K562 (cell line): Measurements from ENCODE around the gene PRR7. TPM values are rescaled to one million over a fixed set of nuclear protein-coding genes. Genes with fewer than 3 reads are reported as not detected.

Experiments
- ATAC-seq: fragments of 200-7000 bp; cut with Tn5 transposase; 3 replicates; pipeline ENCODE4 v1.9.1; 2020; ENCODE audit warnings: moderate library complexity
- BruUV-seq: library from RNA; stranded (reverse); fragments of 400-500 nt; replicated peaks from 2 replicates; lab custom pipeline; 2021; lab: Mats Ljungman, UMichigan
- CTCF ChIA-PET: fragments of 300-600 bp; formaldehyde crosslinking; extraction: SDS; loops from one replicate; lab custom pipeline; 2021; ENCODE audit warnings: low intra/inter-chr PET ratio; lab: Yijun Ruan, JAX
- POLR2A ChIA-PET: fragments of 300-600, 350-650 bp; sonication (Branson Sonifier 250); formaldehyde crosslinking; extraction: SDS; loops from one replicate; lab custom pipeline; 2021; ENCODE audit warnings: antibody characterized with exemption, inconsistent platforms; lab: Yijun Ruan, JAX
- DNase-seq, 4 experiments: peaks; one replicate each; pipeline versions ENCODE4 v3.0.0 to v3.0.0-alpha.2; 2011 to 2018; ENCODE audit warnings: low spot score in 3 of 4, mixed read lengths in 3 of 4; ENCODE audit errors: extremely low read depth in 1 of 4
- FAIRE-seq: peaks from 2 replicates; lab custom pipeline; 2011; peaks lifted over from hg19 to GRCh38; lab: Jason Lieb, UNC
- H2AFZ ChIP-seq: 2 replicates; pipeline ENCODE4 v1.6.0; 2011; ENCODE audit warnings: low read depth, low read length, control low read depth, inconsistent platforms
- H3K27ac ChIP-seq: fragments of 200-600 bp; 3 replicates; pipeline ENCODE4 v1.8.0; 2011; ENCODE audit warnings: low read depth, mild to moderate bottlenecking, control low read depth, inconsistent platforms, low read length, moderate library complexity, mixed read lengths; ENCODE audit errors: extremely low read depth
- H3K27me3 ChIP-seq, 2 experiments: fragments of 300-600 bp in 1 of 2; 2 replicates in 1 of 2; 3 replicates in 1 of 2; pipeline versions ENCODE4 v1.6.0 to v1.8.0; 2011; ENCODE audit warnings: inconsistent platforms in 2 of 2, low read length in 2 of 2, mild to moderate bottlenecking in 1 of 2, mixed read lengths in 1 of 2, moderate library complexity in 1 of 2; ENCODE audit not compliant: control insufficient read depth in 2 of 2, insufficient read depth in 2 of 2
- H3K36me3 ChIP-seq: fragments of 300-600 bp; 3 replicates; pipeline ENCODE4 v1.8.0; 2011; ENCODE audit warnings: mild to moderate bottlenecking, low read length, inconsistent platforms; ENCODE audit not compliant: control insufficient read depth, insufficient read depth
- H3K4me1 ChIP-seq, 2 experiments: fragments of 200-600 bp in 1 of 2; replicated peaks in 1 of 2; 2 replicates in 1 of 2; 3 replicates in 1 of 2; pipeline versions ENCODE4 v1.5.1 to v1.8.0; 2011; ENCODE audit warnings: inconsistent platforms in 2 of 2, low read length in 2 of 2, mild to moderate bottlenecking in 1 of 2, mixed read lengths in 1 of 2, moderate library complexity in 1 of 2; ENCODE audit not compliant: control insufficient read depth in 2 of 2, insufficient read depth in 2 of 2
- H3K4me2 ChIP-seq: 2 replicates; pipeline ENCODE4 v1.6.1; 2011; ENCODE audit warnings: low read length, control low read depth, inconsistent platforms, mixed read lengths; ENCODE audit not compliant: insufficient read depth
- H3K4me3 ChIP-seq: fragments of 200-600 bp; sonication (generic), shearing (Covaris generic); 2 replicates; pipeline ENCODE4 v1.5.1; 2016; ENCODE audit warnings: control low read depth, inconsistent platforms
- H3K79me2 ChIP-seq: fragments of 200-600 bp; 3 replicates; pipeline ENCODE4 v1.8.0; 2011; ENCODE audit warnings: low read length, inconsistent platforms; ENCODE audit not compliant: control insufficient read depth, insufficient read depth
- H3K9ac ChIP-seq, 2 experiments: 2 replicates each; pipeline versions ENCODE4 v1.6.0 to v1.6.1; 2011; ENCODE audit warnings: low read depth in 2 of 2, low read length in 2 of 2, control low read depth in 1 of 2, inconsistent platforms in 1 of 2, mild to moderate bottlenecking in 1 of 2, mixed read lengths in 1 of 2; ENCODE audit not compliant: insufficient read depth in 1 of 2
- H3K9me1 ChIP-seq: one replicate; pipeline ENCODE4 v1.6.0; 2011; ENCODE audit warnings: inconsistent platforms, mild to moderate bottlenecking, low read length, moderate library complexity; ENCODE audit not compliant: control insufficient read depth, insufficient read depth
- H3K9me3 ChIP-seq: replicated peaks from 2 replicates; pipeline ENCODE4 v1.5.1; 2011; ENCODE audit warnings: low read depth, low read length, inconsistent platforms; ENCODE audit not compliant: control insufficient read depth, insufficient read depth
- H4K20me1 ChIP-seq: replicated peaks from 2 replicates; pipeline ENCODE4 v1.6.1; 2011; ENCODE audit warnings: low read length, inconsistent platforms, mixed read lengths; ENCODE audit not compliant: control insufficient read depth, insufficient read depth
- POLR2G ChIP-seq: fragments of 200-400 bp; formaldehyde crosslinking; IDR thresholded peaks from 2 replicates; pipeline ENCODE4 v1.6.1; 2017; ENCODE audit warnings: low read depth, mild to moderate bottlenecking, antibody characterized with exemption, low read length, moderate library complexity
- WGBS: fragments of 100-300 bp; shearing (Covaris generic); methylation state at CpG from one replicate; pipeline ENCODE4 v1.1.6; 2016; ENCODE audit warnings: low coverage, mixed read lengths; ENCODE audit not compliant: insufficient coverage; ENCODE audit errors: missing lambda C conversion rate; 5-methylcytosine and 5-hydroxymethylcytosine counted together
- in situ Hi-C: fragments of 300-500 bp; cut with MboI; formaldehyde crosslinking; loops from 4 replicates; pipeline ENCODE4 v1.15.0; 2018; ENCODE audit warnings: inconsistent platforms, mixed read lengths
- intact Hi-C: fragments of 100-400 bp; cut with micrococcal nuclease; formaldehyde crosslinking; loops from 2 replicates; pipeline ENCODE4 v1.14.2; 2022
- polyA plus RNA-seq, 8 experiments: library from polyadenylated mRNA; depleted of rRNA in 4 of 8; stranded (reverse) in 5 of 8; unstranded in 3 of 8; fragments of >200 nt; fragmentation: Nextera tagmentation in 2 of 8; fragmentation: Illumina TruSeq in 1 of 8; extraction: Ambion mirVana in 2 of 8; extraction: Trizol in 1 of 8; gene quantifications; 2 replicates each; pipeline versions ENCODE4 v1.2.1 to v1.2.3, GENCODE V29; 2011 to 2014; ENCODE audit warnings: inconsistent platforms in 1 of 8, missing spikeins in 1 of 8
- total RNA-seq, 7 experiments: library from RNA; depleted of rRNA in 6 of 7; stranded (reverse); fragments of >200 nt in 6 of 7; fragmentation: Illumina TruSeq in 2 of 7; extraction: Trizol in 2 of 7; gene quantifications; 2 replicates each; pipeline versions ENCODE4 v1.2.1 to v1.2.3, GENCODE V29; 2011 to 2021; ENCODE audit warnings: low replicate concordance in 1 of 7
- TF ChIP-seq, protein P1 (sequence below): fragments of 250-450 bp; sonication (Bioruptor Pico); IDR thresholded peaks from 2 replicates; pipeline ENCODE4 v1.5.0; 2020; ENCODE audit warnings: mild to moderate bottlenecking

Gene PRR7
- total and polyA plus RNA-seq, 9 of the 15 experiments (the other 6 are each of a cell fraction or from before 2014, with no cell fraction given): 0.80 to 11.3 (median 10.4) TPM; not detected in 4

GRCh38 chr5:177459357-177459756 lies 12.7 kb downstream of the PRR7 start:
- peaks cover 3% of the 10 kb centered on the region for H3K9me1 ChIP-seq
- no peak overlapping the region for H3K27ac ChIP-seq
- H3K9me3 ChIP-seq: no peaks in the 10 kb centered on the region
- ChIA-PET POLR2A (interaction anchor here (0.7 to 1.0 kb wide), 3 partner anchors 8 to 34 kb away, joined by 3 read pairs; no protein-coding TSS in a partner anchor), CTCF (no interaction called here)
- no TSS peak for BruUV-seq
- DNase-seq (no peak), FAIRE-seq (no peak), ATAC-seq (no peak)
- H3K36me3 ChIP-seq: peaks cover 48% of the 10 kb centered on the region; the same call in 1 of the 3 replicates
- intact Hi-C loops: no loop called here
- H3K4me3 ChIP-seq: no peak overlapping the region
- no peak overlapping the region for H2AFZ ChIP-seq
- 84% methylated on average over 7 of the region's 11 CpGs for WGBS
- peaks cover 8 to 66% of the 10 kb centered on the region in 2 experiments for H3K4me1 ChIP-seq
- H4K20me1 ChIP-seq: peaks cover 7% of the 10 kb centered on the region
- in situ Hi-C loops: loop anchor here (10.0 kb wide), 1 partner anchor 345 kb away; no protein-coding TSS in a partner anchor
- H3K27me3 ChIP-seq: no peaks in the 10 kb centered on the region
- H3K9ac ChIP-seq: no peak overlapping the region
- TF ChIP-seq, protein P1, sequence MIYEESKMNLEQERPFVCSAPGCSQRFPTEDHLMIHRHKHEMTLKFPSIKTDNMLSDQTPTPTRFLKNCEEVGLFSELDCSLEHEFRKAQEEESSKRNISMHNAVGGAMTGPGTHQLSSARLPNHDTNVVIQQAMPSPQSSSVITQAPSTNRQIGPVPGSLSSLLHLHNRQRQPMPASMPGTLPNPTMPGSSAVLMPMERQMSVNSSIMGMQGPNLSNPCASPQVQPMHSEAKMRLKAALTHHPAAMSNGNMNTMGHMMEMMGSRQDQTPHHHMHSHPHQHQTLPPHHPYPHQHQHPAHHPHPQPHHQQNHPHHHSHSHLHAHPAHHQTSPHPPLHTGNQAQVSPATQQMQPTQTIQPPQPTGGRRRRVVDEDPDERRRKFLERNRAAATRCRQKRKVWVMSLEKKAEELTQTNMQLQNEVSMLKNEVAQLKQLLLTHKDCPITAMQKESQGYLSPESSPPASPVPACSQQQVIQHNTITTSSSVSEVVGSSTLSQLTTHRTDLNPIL: no peak
- peak; percentile 39; the same call in 1 of the 2 replicates for TF ChIP-seq POLR2G
- peaks cover 10% of the 10 kb centered on the region; the same call in 2 of the 3 replicates for H3K79me2 ChIP-seq
- H3K4me2 ChIP-seq: no peak overlapping the region
